ENCODE results near the gene GLUL. TPM values are rescaled to one million over a fixed set of nuclear protein-coding genes. Genes with fewer than 3 reads are reported as not detected.

Gene GLUL
- total RNA-seq, 3 donors from 2014 or later, result 364 to 851 (median 517) TPM

- no peak overlapping the region for H3K4me3 ChIP-seq
- H3K4me1 ChIP-seq (ENCODE audit: low read depth), result peaks cover 2% of the 10 kb centered on the region
- no peak for DNase-seq
- H3K9me3 ChIP-seq, result no peaks in the 10 kb centered on the region
- no peaks in the 10 kb centered on the region for H3K36me3 ChIP-seq (ENCODE audit: low read depth)
- intact Hi-C loops (cut with DNase I, micrococcal nuclease), result no loop called here
- no peak for TF ChIP-seq CTCF (IDR thresholded peaks at IDR 0.05)
- no peak for ATAC-seq
Measured at GRCh38 chr1:182359645-182360044, 31.9 kb downstream of the GLUL start.

- Histone ChIP-seq H3K9me3 (no peaks in the 10 kb centered on the region), H3K4me3 (no peak overlapping the region), H3K36me3 (ENCODE audit: low read depth) (no peaks in the 10 kb centered on the region), H3K4me1 (ENCODE audit: low read depth) (peaks cover 2% of the 10 kb centered on the region)
- TF ChIP-seq CTCF (IDR thresholded peaks at IDR 0.05), result no peak
- ATAC-seq (no peak), DNase-seq (no peak)
- intact Hi-C loops (cut with DNase I, micrococcal nuclease), result no loop called here
Measured at GRCh38 chr1:182357913-182358312, 33.7 kb downstream of the GLUL start.

- Histone ChIP-seq H3K9me3 (no peaks in the 10 kb centered on the region), H3K4me3 (no peak overlapping the region), H3K36me3 (ENCODE audit: low read depth) (no peaks in the 10 kb centered on the region), H3K4me1 (ENCODE audit: low read depth) (peaks cover 2% of the 10 kb centered on the region)
- DNase-seq (no peak), ATAC-seq (no peak)
- no peak for TF ChIP-seq CTCF (IDR thresholded peaks at IDR 0.05)
- intact Hi-C loops (cut with DNase I, micrococcal nuclease), result no loop called here
Measured at GRCh38 chr1:182357171-182357570, 34.4 kb downstream of the GLUL start.

- ATAC-seq, result no peak
- H3K9me3 ChIP-seq, result no peaks in the 10 kb centered on the region
- no peak for TF ChIP-seq CTCF (IDR thresholded peaks at IDR 0.05)
- DNase-seq, result no peak
- no peaks in the 10 kb centered on the region for H3K36me3 ChIP-seq (ENCODE audit: low read depth)
- H3K4me1 ChIP-seq (ENCODE audit: low read depth), result peaks cover 2% of the 10 kb centered on the region
- intact Hi-C loops (cut with DNase I, micrococcal nuclease), result no loop called here
- no peak overlapping the region for H3K4me3 ChIP-seq
Measured at GRCh38 chr1:182355723-182356098, 35.9 kb downstream of the GLUL start.

- ATAC-seq (no peak), DNase-seq (no peak)
- no peak for TF ChIP-seq CTCF (IDR thresholded peaks at IDR 0.05)
- Histone ChIP-seq H3K4me3 (no peak overlapping the region), H3K36me3 (ENCODE audit: low read depth) (no peaks in the 10 kb centered on the region), H3K4me1 (ENCODE audit: low read depth) (peaks cover 2% of the 10 kb centered on the region), H3K9me3 (no peaks in the 10 kb centered on the region)
- intact Hi-C loops (cut with DNase I, micrococcal nuclease), result no loop called here
Measured at GRCh38 chr1:182351790-182352364, 39.7 kb downstream of the GLUL start.

- DNase-seq (no peak), ATAC-seq (no peak)
- H3K36me3 ChIP-seq (ENCODE audit: low read depth), result no peaks in the 10 kb centered on the region
- intact Hi-C loops (cut with DNase I, micrococcal nuclease), result no loop called here
- H3K4me3 ChIP-seq, result no peak overlapping the region
- no peaks in the 10 kb centered on the region for H3K9me3 ChIP-seq
- peaks cover 2% of the 10 kb centered on the region for H3K4me1 ChIP-seq (ENCODE audit: low read depth)
- no peak for TF ChIP-seq CTCF (IDR thresholded peaks at IDR 0.05)
Measured at GRCh38 chr1:182350839-182351238, 40.8 kb downstream of the GLUL start.

All from mucosa of descending colon (tissue), 3 donors.